Measurements from ENCODE around the gene TRNP1.

The TRNP1 gene

DNA sequence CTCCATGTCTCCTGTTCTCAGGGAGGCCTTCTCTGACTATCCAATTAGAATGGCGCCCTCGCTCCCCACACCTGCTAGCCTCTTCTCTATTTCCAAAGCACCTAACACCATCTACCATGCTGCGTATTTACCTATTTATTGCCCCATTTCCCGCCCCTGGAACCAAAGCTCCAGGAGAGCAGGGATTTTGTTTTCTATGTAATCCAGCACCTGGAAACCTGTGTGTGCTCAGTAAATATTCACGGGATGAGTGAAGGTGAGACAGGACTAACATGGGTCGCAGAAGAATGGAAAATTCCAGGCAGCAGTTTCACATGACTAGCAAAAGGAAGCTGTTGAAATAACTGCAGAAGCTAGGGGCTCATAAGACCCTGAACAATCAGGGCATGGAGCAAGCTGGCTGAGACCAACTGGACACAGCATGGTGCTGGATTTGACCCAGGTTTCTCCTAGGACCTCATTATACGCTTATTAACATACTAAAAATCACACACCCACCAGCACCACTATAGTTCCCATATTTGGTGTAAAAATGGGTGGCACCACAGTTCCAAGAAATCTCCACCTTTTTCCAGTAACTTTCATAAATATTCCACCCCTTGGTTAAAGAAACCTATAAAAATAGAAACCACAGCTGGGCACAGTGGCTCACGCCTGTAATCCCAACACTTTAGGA is 34.2 kb downstream of the TRNP1 start:
- peak; percentile 45 for DNase-seq (ENCODE audit: low read depth)

DNA sequence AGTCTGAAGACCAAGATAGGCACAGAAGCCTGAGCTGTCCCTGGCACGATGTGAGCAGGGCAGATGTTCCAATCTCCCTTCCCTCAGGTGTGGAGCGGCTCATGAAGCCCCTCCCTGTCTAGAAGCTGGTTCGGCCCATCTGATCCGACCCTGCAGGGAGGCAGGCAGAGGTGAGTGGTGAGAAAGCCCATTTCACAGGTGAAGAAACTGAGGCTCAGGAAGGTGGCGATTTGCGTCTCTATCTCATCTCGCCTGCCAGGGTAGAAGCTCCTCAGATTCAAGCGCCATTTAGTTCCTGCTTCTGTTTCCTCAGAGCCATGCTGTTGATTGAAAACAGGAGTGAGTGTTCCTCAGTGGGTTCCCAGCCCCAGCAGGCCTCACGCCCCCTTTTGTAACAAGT is 36.0 kb downstream of the TRNP1 start:
- no peak for DNase-seq (ENCODE audit: low read depth)

GRCh38 chr1:27031235-27032118 is 38.0 kb downstream of the TRNP1 start:
- peak; percentile 75 for DNase-seq (ENCODE audit: low read depth)

- no peak for DNase-seq (ENCODE audit: low read depth)
These were observed 38.6 kb downstream of the TRNP1 start for GRCh38 chr1:27032119-27032461.

DNA sequence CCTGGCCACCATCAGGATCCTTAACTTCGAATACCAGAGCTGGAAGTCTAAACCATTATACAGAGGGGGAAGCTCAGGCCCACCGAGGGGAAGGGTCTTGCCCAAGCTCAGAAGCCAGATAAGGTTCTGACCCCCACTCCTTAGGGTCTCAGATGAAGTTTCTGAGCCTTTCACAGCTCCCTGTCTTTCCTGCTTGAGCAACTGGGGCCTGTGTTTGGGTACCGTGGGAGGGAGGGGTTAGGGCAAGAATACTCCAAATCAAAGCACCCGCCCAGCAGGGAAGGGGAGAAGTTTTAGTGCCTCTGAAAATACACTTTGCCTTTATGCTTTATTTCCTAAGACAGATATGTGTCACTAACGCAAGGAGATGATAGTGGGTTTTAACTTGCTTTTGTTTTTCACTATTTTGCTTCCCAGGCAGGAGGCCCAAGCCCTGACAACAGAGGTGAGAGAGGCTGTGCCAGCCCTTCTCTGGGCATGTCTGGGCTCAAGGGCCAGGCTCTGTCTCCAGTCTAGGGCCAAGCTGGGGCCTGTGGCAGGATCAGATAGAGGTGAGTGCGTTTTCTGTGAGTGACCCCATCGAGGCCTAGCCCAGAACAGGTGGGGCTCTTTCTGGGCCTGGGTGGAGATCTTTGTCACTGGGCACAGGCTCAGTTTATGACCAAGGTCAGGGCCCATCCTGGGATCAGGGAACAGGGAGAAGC is 39.7 kb downstream of the TRNP1 start:
- DNase-seq (ENCODE audit: low read depth): no peak

- DNase-seq (ENCODE audit: low read depth): no peak
These were observed 41.9 kb downstream of the TRNP1 start for GRCh38 chr1:27035344-27035743.

DNA sequence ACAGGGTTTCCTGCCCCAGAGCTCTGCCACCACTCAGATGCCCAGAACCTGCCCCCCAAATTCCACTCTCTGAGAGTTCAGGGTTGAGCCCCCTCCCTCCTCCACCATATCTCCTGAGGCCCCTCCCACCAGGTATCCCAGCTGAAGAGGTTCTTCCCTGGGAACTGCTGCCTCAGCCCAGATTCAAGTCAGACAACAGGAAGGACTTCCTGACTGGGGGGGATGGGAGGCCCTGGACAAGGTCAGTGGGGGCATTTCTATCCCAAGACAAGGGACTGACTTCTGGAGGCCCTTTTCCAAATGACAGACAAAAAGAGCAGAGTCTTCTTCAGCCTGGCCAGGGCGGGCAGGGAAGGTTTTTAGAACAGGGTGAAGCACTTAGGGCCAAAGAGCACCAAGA is 43.2 kb downstream of the TRNP1 start:
- no peak for DNase-seq (ENCODE audit: low read depth)

GRCh38 chr1:27037518-27037917 is 44.0 kb downstream of the TRNP1 start:
- DNase-seq (ENCODE audit: low read depth): no peak

- DNase-seq (ENCODE audit: low read depth): no peak
These were observed 44.5 kb downstream of the TRNP1 start for GRCh38 chr1:27038020-27038419.

- no peak for DNase-seq (ENCODE audit: low read depth)
These were observed 49.2 kb downstream of the TRNP1 start for GRCh38 chr1:27042670-27043069.

GRCh38 chr1:27044613-27045151 is 51.2 kb downstream of the TRNP1 start:
- peak; percentile 63 for DNase-seq (ENCODE audit: low read depth)

- DNase-seq (ENCODE audit: low read depth): peak; percentile 38
These were observed 52.6 kb downstream of the TRNP1 start for GRCh38 chr1:27045973-27046558.

DNA sequence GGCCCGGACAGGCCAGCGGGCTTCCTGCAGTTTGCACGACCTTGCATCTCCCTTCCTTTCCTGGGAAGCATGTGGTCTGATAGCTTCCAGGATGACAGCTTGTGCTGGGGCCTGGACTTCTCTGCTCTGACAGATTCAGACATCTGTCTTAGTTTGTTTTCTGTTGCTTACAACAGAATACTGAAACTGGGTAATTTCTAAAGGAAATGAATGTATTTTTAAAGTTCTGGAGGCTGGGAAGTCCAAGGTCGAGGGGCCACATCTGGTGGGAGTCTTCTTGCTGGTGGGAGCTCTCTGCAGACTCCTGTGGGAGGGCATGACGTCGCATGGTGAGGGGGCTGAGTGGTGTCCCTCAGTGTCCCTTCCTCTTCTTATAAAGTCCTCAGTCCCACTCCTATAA is 54.4 kb downstream of the TRNP1 start:
- DNase-seq (ENCODE audit: low read depth): no peak

DNA sequence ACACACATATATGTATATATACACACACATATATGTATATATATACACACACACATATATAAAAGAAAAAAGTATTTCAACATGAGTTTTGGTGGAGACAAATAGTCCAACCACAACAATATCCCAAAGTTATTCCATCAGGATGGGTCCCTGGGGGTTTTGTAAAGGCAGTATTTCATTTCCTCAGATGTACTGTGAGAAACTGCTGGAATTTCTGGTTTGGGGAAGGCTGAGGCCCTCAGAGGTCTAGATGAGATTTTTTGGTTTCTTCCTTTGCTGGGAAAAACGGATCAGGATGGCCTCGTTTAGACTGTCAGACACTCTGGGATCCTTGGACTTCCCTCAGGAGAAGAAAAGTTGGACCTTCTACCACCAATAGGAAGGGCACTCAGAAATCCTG is 55.6 kb downstream of the TRNP1 start:
- no peak for DNase-seq (ENCODE audit: low read depth)

DNA sequence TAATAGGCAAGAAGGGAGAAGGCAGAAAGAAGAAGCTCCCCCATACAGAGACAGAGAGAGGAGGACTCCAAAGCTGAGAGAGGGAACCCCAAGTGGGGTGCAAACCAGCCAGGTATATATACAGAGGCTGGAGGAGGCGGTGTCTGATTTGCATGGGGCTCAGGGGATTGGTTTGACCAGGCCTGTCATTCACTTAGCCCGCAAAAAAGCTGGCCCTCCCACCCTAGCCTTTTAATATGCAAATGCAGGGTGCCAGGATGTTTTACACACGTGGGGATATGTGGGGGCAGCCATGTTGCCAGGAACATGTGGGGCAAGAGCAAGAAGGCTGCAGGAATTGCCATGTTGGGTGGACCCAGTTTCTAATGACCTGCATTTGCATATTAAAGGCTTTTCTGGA is 56.1 kb downstream of the TRNP1 start:
- DNase-seq (ENCODE audit: low read depth): no peak
